ENCODE measurements around the gene PIGH.

GRCh38 chr14:67570453-67570852 lies 29.6 kb downstream of the PIGH start:
- TF ChIP-seq CTCF (IDR thresholded peaks at IDR 0.05; ENCODE audit: low read depth, low read length) (no peak), POLR2A (IDR thresholded peaks at IDR 0.05; ENCODE audit: extremely low read depth, insufficient read length) (no peak), MAX (IDR thresholded peaks at IDR 0.05; ENCODE audit: low read depth, low read length) (no peak)
